ENCODE data around the gene FAM120A.
"Not testable (repeated sequence)": the region's sequence is repeated elsewhere in the genome, so short reads cannot be mapped to it uniquely, and the experiment has no call there.

FAM120A gene

DNA sequence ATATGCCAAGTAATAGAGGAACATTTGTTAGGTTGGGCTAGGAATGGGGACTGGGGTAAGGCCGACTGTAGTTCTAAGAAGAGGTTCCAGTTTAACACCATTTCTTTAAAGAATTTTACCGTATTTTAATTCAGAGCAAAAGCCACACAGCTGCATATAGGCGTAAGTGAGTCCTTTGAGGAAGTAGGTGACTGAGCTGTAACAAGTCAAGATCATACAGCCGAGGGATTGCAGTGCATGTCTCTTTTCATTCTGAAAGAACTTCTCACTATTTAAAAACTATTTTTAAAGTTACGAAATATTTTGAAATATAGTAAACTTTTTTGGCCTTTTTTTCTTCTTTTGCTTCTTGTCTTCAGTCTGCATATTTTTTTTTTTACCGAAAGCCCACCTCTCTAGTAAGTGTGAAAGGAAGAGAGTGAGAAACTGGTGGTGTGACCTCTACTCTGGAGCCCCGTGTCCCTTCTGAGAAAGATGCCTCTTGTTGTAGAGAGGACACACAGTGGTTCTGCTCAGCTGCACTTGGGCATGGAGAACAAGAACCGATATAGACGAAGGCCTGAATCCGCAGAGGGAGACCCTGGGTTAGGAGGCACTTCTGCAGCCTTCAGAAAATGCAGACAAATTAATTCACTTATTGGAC, 60.8 kb downstream of the FAM120A start:
- H3K4me3 ChIP-seq (ENCODE audit: low read length); H3K4me1 ChIP-seq (ENCODE audit: insufficient read depth, low read length); H3K9ac ChIP-seq (ENCODE audit: low read depth, low read length); H3K9me3 ChIP-seq (ENCODE audit: insufficient read depth, low read depth, low read length); H3K27ac ChIP-seq (ENCODE audit: low read depth, low read length); H3K27me3 ChIP-seq (ENCODE audit: insufficient read depth, low read length): not testable (repeated sequence)
- peaks cover 14% of the 10 kb centered on the region for H3K36me3 ChIP-seq (ENCODE audit: insufficient read depth, low read length)
- 91% methylated on average over 7 of the region's 10 CpGs for WGBS

- H3K27ac ChIP-seq (ENCODE audit: low read depth, low read length) = no peak overlapping the region
- H3K9ac ChIP-seq (ENCODE audit: low read depth, low read length) = no peak overlapping the region
- no peaks in the 10 kb centered on the region for H3K27me3 ChIP-seq (ENCODE audit: insufficient read depth, low read length)
- H3K9me3 ChIP-seq (ENCODE audit: insufficient read depth, low read depth, low read length) = no peaks in the 10 kb centered on the region
- peaks cover 3% of the 10 kb centered on the region; the same call in 1 of the 2 replicates for H3K4me1 ChIP-seq (ENCODE audit: insufficient read depth, low read length)
- H3K36me3 ChIP-seq (ENCODE audit: insufficient read depth, low read length) = peaks cover 26% of the 10 kb centered on the region
- 92% methylated on average over 9 of the region's 9 CpGs for WGBS
- no peak overlapping the region for H3K4me3 ChIP-seq (ENCODE audit: low read length)
These were observed 62.1 kb downstream of the FAM120A start for GRCh38 chr9:93513606-93514005.

- H3K4me3 ChIP-seq (ENCODE audit: low read length) = no peak overlapping the region
- H3K27me3 ChIP-seq (ENCODE audit: insufficient read depth, low read length) = no peaks in the 10 kb centered on the region
- peaks cover 39% of the 10 kb centered on the region for H3K36me3 ChIP-seq (ENCODE audit: insufficient read depth, low read length)
- no peaks in the 10 kb centered on the region for H3K9me3 ChIP-seq (ENCODE audit: insufficient read depth, low read depth, low read length)
- no peak overlapping the region for H3K27ac ChIP-seq (ENCODE audit: low read depth, low read length)
- no peaks in the 10 kb centered on the region for H3K4me1 ChIP-seq (ENCODE audit: insufficient read depth, low read length)
- no peak overlapping the region for H3K9ac ChIP-seq (ENCODE audit: low read depth, low read length)
- WGBS = 90% methylated on average over 1 of the region's 1 CpG
These were observed 65.8 kb downstream of the FAM120A start for GRCh38 chr9:93517331-93517730.

GRCh38 chr9:93520523-93520922, 69.0 kb downstream of the FAM120A start:
- peaks cover 63% of the 10 kb centered on the region for H3K36me3 ChIP-seq (ENCODE audit: insufficient read depth, low read length)

DNA sequence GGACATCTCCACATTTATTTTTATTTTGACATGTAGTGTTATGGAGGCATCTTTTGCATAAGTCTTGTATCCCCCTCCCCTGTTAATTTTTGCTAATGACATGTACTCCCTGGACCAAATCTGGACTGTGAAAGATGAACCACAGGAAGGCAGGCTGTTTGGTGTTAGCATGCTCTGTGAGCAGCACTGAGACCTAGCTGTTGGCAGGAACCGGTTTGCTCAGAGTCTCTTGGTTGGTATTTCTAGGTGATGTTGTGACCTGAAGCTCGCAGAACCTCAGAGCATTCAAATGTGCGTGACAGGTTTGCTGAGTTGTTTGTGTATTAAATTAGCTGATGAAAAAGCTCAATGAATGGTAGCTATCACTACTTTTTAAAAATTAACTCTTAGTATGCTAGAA, 71.3 kb downstream of the FAM120A start:
- no peaks in the 10 kb centered on the region for H3K9me3 ChIP-seq (ENCODE audit: insufficient read depth, low read depth, low read length)
- no peak overlapping the region for H3K4me3 ChIP-seq (ENCODE audit: low read length)
- no peaks in the 10 kb centered on the region for H3K27me3 ChIP-seq (ENCODE audit: insufficient read depth, low read length)
- peaks cover 62% of the 10 kb centered on the region for H3K36me3 ChIP-seq (ENCODE audit: insufficient read depth, low read length)
- H3K4me1 ChIP-seq (ENCODE audit: insufficient read depth, low read length) = no peaks in the 10 kb centered on the region
- no peak overlapping the region for H3K27ac ChIP-seq (ENCODE audit: low read depth, low read length)
- WGBS = 94% methylated on average over 3 of the region's 3 CpGs
- H3K9ac ChIP-seq (ENCODE audit: low read depth, low read length) = no peak overlapping the region

More at GRCh38 chr9:93520523-93520922, 69.0 kb downstream of the FAM120A start:
- Histone ChIP-seq H3K4me3 (ENCODE audit: low read length) (no peak overlapping the region), H3K9me3 (ENCODE audit: insufficient read depth, low read depth, low read length) (no peaks in the 10 kb centered on the region), H3K27ac (ENCODE audit: low read depth, low read length) (no peak overlapping the region), H3K27me3 (ENCODE audit: insufficient read depth, low read length) (no peaks in the 10 kb centered on the region), H3K4me1 (ENCODE audit: insufficient read depth, low read length) (no peaks in the 10 kb centered on the region), H3K9ac (ENCODE audit: low read depth, low read length) (no peak overlapping the region)
- WGBS = 91% methylated on average over 5 of the region's 6 CpGs

- no peak overlapping the region for H3K9ac ChIP-seq (ENCODE audit: low read depth, low read length)
- no peaks in the 10 kb centered on the region for H3K9me3 ChIP-seq (ENCODE audit: insufficient read depth, low read depth, low read length)
- H3K27me3 ChIP-seq (ENCODE audit: insufficient read depth, low read length) = no peaks in the 10 kb centered on the region
- 95% methylated on average over 7 of the region's 7 CpGs for WGBS
- no peaks in the 10 kb centered on the region for H3K4me1 ChIP-seq (ENCODE audit: insufficient read depth, low read length)
- H3K27ac ChIP-seq (ENCODE audit: low read depth, low read length) = no peak overlapping the region
- H3K36me3 ChIP-seq (ENCODE audit: insufficient read depth, low read length) = peaks cover 63% of the 10 kb centered on the region
- H3K4me3 ChIP-seq (ENCODE audit: low read length) = no peak overlapping the region
These were observed 72.1 kb downstream of the FAM120A start for GRCh38 chr9:93523518-93524144.

DNA sequence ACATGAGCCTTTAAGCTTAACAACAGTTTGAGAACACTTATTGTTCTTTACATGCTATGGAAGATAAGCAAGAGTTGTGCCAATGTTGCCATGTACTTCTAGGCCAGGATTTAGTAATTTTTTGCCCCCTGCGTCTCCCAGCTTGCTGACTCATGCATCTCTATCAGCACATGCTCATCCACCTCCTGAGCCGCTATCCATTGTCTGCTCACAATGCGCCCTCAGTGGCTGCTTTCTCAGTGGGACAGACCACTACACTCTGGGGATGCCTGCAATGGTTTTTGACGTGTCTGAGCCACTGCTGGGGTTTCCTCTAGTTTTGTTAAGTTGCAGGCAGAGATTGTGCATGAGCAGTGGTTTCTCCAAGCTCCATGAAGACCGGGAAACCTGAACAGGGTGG, 74.0 kb downstream of the FAM120A start:
- 85% methylated on average over 5 of the region's 5 CpGs for WGBS

DNA sequence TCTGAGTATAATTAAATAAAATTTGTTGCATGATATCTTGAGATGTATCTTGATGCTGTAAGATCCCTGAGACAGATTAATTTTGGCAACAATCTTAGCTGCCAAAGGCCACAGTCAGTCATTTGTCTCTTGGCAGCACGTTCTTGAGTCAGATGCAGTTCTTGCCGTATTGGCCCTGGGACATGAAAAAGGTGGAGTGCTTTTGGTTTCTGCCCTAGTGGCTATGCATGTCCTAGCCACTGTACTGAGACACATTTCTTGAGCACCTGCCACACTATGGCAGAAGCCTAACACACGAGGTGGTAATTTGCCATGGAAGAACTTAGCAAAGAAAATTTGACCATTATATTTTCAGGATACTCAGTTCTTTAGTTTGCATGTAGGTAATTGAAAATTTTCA, 79.9 kb downstream of the FAM120A start:
- Histone ChIP-seq H3K36me3 (ENCODE audit: insufficient read depth, low read length) (peaks cover 91% of the 10 kb centered on the region), H3K27me3 (ENCODE audit: insufficient read depth, low read length) (no peaks in the 10 kb centered on the region), H3K9me3 (ENCODE audit: insufficient read depth, low read depth, low read length) (no peaks in the 10 kb centered on the region), H3K4me1 (ENCODE audit: insufficient read depth, low read length) (no peaks in the 10 kb centered on the region), H3K9ac (ENCODE audit: low read depth, low read length) (no peak overlapping the region), H3K4me3 (ENCODE audit: low read length) (no peak overlapping the region), H3K27ac (ENCODE audit: low read depth, low read length) (no peak overlapping the region)
- 98% methylated on average over 3 of the region's 3 CpGs for WGBS

More for the DNA sequence above, 74.0 kb downstream of the FAM120A start:
- H3K27ac ChIP-seq (ENCODE audit: low read depth, low read length) = no peak overlapping the region; the same call in 1 of the 2 replicates
- no peaks in the 10 kb centered on the region for H3K9me3 ChIP-seq (ENCODE audit: insufficient read depth, low read depth, low read length)
- no peaks in the 10 kb centered on the region for H3K4me1 ChIP-seq (ENCODE audit: insufficient read depth, low read length)
- H3K9ac ChIP-seq (ENCODE audit: low read depth, low read length) = no peak overlapping the region
- H3K27me3 ChIP-seq (ENCODE audit: insufficient read depth, low read length) = no peaks in the 10 kb centered on the region
- no peak overlapping the region for H3K4me3 ChIP-seq (ENCODE audit: low read length)
- peaks cover 71% of the 10 kb centered on the region for H3K36me3 ChIP-seq (ENCODE audit: insufficient read depth, low read length)

DNA sequence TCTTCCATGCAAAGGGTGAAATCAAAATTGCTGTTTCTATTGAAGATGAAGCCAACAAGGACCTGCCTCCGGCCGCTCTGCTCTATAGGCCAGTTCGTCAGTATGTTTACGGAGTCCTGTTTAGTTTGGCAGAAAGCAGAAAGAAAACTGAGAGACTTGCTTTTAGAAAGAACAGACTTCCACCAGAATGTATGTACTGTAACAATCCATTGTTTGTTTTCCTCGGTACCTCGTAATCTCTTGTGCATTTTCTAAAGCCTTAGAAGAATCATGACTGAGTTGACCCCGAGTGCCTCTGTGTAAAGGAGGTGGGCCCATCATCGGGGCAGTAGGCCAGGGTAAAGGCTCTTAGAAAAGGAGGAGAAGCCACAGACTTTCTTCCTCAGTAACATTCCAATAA, 80.7 kb downstream of the FAM120A start:
- H3K4me1 ChIP-seq (ENCODE audit: insufficient read depth, low read length) = no peaks in the 10 kb centered on the region
- H3K9me3 ChIP-seq (ENCODE audit: insufficient read depth, low read depth, low read length) = no peaks in the 10 kb centered on the region
- H3K27me3 ChIP-seq (ENCODE audit: insufficient read depth, low read length) = no peaks in the 10 kb centered on the region
- H3K4me3 ChIP-seq (ENCODE audit: low read length) = no peak overlapping the region
- 94% methylated on average over 8 of the region's 8 CpGs for WGBS
- H3K9ac ChIP-seq (ENCODE audit: low read depth, low read length) = no peak overlapping the region
- peaks cover 90% of the 10 kb centered on the region for H3K36me3 ChIP-seq (ENCODE audit: insufficient read depth, low read length)
- no peak overlapping the region for H3K27ac ChIP-seq (ENCODE audit: low read depth, low read length)

DNA sequence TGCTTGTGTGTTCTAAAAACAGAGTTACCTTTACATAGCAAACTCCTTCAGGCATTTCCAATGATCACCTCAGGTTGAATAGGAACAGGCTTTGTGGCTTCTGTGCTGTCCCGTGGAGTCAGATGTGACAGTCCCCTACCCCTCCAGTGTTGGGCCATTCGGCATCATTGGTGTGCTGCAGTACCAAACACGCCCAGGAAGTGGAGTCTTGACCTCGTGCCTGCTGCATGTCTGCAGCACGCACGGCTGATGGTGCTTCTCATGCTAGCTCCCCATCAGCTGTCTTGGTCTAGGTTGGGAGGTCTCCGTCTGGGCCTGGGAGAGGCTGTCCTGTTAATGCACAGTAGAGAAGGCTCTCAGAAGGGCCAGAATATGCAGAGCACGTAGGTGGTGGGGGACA, 82.4 kb downstream of the FAM120A start:
- no peaks in the 10 kb centered on the region for H3K27me3 ChIP-seq (ENCODE audit: insufficient read depth, low read length)
- no peaks in the 10 kb centered on the region for H3K4me1 ChIP-seq (ENCODE audit: insufficient read depth, low read length)
- WGBS = 92% methylated on average over 8 of the region's 8 CpGs
- no peak overlapping the region for H3K4me3 ChIP-seq (ENCODE audit: low read length)
- no peaks in the 10 kb centered on the region for H3K9me3 ChIP-seq (ENCODE audit: insufficient read depth, low read depth, low read length)
- H3K27ac ChIP-seq (ENCODE audit: low read depth, low read length) = no peak overlapping the region
- no peak overlapping the region for H3K9ac ChIP-seq (ENCODE audit: low read depth, low read length)
- H3K36me3 ChIP-seq (ENCODE audit: insufficient read depth, low read length) = peaks cover 86% of the 10 kb centered on the region

GRCh38 chr9:93536167-93536566, 84.7 kb downstream of the FAM120A start:
- H3K36me3 ChIP-seq (ENCODE audit: insufficient read depth, low read length) = peaks cover 81% of the 10 kb centered on the region
- WGBS = 97% methylated on average over 4 of the region's 4 CpGs
- H3K9me3 ChIP-seq (ENCODE audit: insufficient read depth, low read depth, low read length) = no peaks in the 10 kb centered on the region
- H3K9ac ChIP-seq (ENCODE audit: low read depth, low read length) = no peak overlapping the region
- H3K27ac ChIP-seq (ENCODE audit: low read depth, low read length) = no peak overlapping the region
- no peaks in the 10 kb centered on the region for H3K4me1 ChIP-seq (ENCODE audit: insufficient read depth, low read length)
- no peak overlapping the region for H3K4me3 ChIP-seq (ENCODE audit: low read length)
- H3K27me3 ChIP-seq (ENCODE audit: insufficient read depth, low read length) = no peaks in the 10 kb centered on the region

Data from HUES64 (cell line).